IMR-90 (cell line): ENCODE results near the gene DDAH2. TPM values are rescaled to one million over a fixed set of nuclear protein-coding genes. Genes with fewer than 3 reads are reported as not detected.

Source experiments
- ATAC-seq: fragments of 200-7000 bp; cut with Tn5 transposase; 2 replicates; pipeline ENCODE4 v1.9.1; 2020; ENCODE audit warnings: low read depth, mild to moderate bottlenecking, moderate library complexity
- BruUV-seq: library from RNA; stranded (reverse); fragments of 400-500 nt; replicated peaks from 2 replicates; lab custom pipeline; 2021; lab: Mats Ljungman, UMichigan
- CTCF ChIA-PET: fragments of 300-600 bp; formaldehyde crosslinking; extraction: SDS; loops from one replicate; lab custom pipeline; 2021; ENCODE audit warnings: antibody characterized with exemption; lab: Yijun Ruan, JAX
- POLR2A ChIA-PET: fragments of 300-600 bp; sonication (Branson Sonifier 250); formaldehyde crosslinking; loops from one replicate; lab custom pipeline; 2022; ENCODE audit warnings: antibody characterized with exemption; ENCODE audit not compliant: unreplicated experiment; lab: Charles Lee
- DNase-seq: peaks from one replicate; pipeline ENCODE4 v3.0.0; 2013
- H2AFZ ChIP-seq: replicated peaks from 2 replicates; pipeline ENCODE3; 2013; ENCODE audit warnings: low read length, mild to moderate bottlenecking; ENCODE audit not compliant: poor library complexity
- H2AK5ac ChIP-seq: 2 replicates; pipeline ENCODE4 v1.6.1; 2013; ENCODE audit warnings: low read depth, low read length, inconsistent platforms
- H2AK9ac ChIP-seq: replicated peaks from 2 replicates; pipeline ENCODE3; 2013; ENCODE audit warnings: mild to moderate bottlenecking, low read depth, low read length, moderate library complexity; ENCODE audit not compliant: poor library complexity
- H2BK120ac ChIP-seq: 2 replicates; pipeline ENCODE4 v1.6.1; 2013; ENCODE audit warnings: low read depth, low read length, inconsistent platforms
- H2BK15ac ChIP-seq: 3 replicates; pipeline ENCODE4 v1.6.1; 2013; ENCODE audit warnings: low read depth, low read length, inconsistent platforms
- H2BK20ac ChIP-seq: 2 replicates; pipeline ENCODE4 v1.6.1; 2013; ENCODE audit warnings: low read depth, mild to moderate bottlenecking, inconsistent platforms, low read length, moderate library complexity
- H2BK5ac ChIP-seq: 2 replicates; pipeline ENCODE4 v1.6.1; 2013; ENCODE audit warnings: mild to moderate bottlenecking, low read depth, low read length, inconsistent platforms; ENCODE audit not compliant: poor library complexity, severe bottlenecking
- H3K14ac ChIP-seq: replicated peaks from 2 replicates; pipeline ENCODE4 v1.6.1; 2013; ENCODE audit warnings: low read depth, low read length, inconsistent platforms
- H3K18ac ChIP-seq: 2 replicates; pipeline ENCODE4 v1.6.1; 2013; ENCODE audit warnings: low read depth, low read length, control low read depth
- H3K23ac ChIP-seq: 2 replicates; pipeline ENCODE4 v1.6.1; 2013; ENCODE audit warnings: low read depth, low read length, inconsistent platforms
- H3K27ac ChIP-seq: 2 replicates; pipeline ENCODE4 v1.5.1; 2013; ENCODE audit warnings: mild to moderate bottlenecking, control low read depth, low read length; ENCODE audit not compliant: insufficient read depth
- H3K27me3 ChIP-seq: 2 replicates; pipeline ENCODE4 v1.6.1; 2013; ENCODE audit warnings: low read length; ENCODE audit not compliant: control insufficient read depth, insufficient read depth
- H3K36me3 ChIP-seq: 2 replicates; pipeline ENCODE4 v1.6.1; 2013; ENCODE audit warnings: low read length, mixed read lengths; ENCODE audit not compliant: control insufficient read depth, insufficient read depth
- H3K4ac ChIP-seq: 2 replicates; pipeline ENCODE4 v1.6.1; 2013; ENCODE audit warnings: low read depth, low read length, inconsistent platforms
- H3K4me1 ChIP-seq: 2 replicates; pipeline ENCODE4 v1.6.1; 2013; ENCODE audit warnings: low read length, mixed read lengths; ENCODE audit not compliant: control insufficient read depth, insufficient read depth
- H3K4me2 ChIP-seq: 2 replicates; pipeline ENCODE4 v1.6.1; 2013; ENCODE audit warnings: low read depth, mild to moderate bottlenecking, control low read depth, low read length, moderate library complexity
- H3K4me3 ChIP-seq: 2 replicates; pipeline ENCODE4 v1.5.1; 2013; ENCODE audit warnings: low read depth, mild to moderate bottlenecking, control low read depth, low read length, moderate library complexity; ENCODE audit not compliant: insufficient read depth
- H3K56ac ChIP-seq: 2 replicates; pipeline ENCODE4 v1.6.1; 2013; ENCODE audit warnings: low read length, inconsistent platforms; ENCODE audit not compliant: insufficient read depth; ENCODE audit errors: extremely low read depth
- H3K79me1 ChIP-seq, 2 experiments: 2 replicates each; pipeline ENCODE4 v1.6.1; 2013; ENCODE audit warnings: low read length in 2 of 2, inconsistent platforms in 1 of 2, low read depth in 1 of 2
- H3K9ac ChIP-seq: 2 replicates; pipeline ENCODE4 v1.6.1; 2013; ENCODE audit warnings: low read depth, low read length, control low read depth
- H3K9me1 ChIP-seq: 2 replicates; pipeline ENCODE4 v1.6.1; 2013; ENCODE audit warnings: low read length, inconsistent platforms; ENCODE audit not compliant: insufficient read depth
- H3K9me3 ChIP-seq: 2 replicates; pipeline ENCODE4 v1.6.1; 2013; ENCODE audit warnings: low read length; ENCODE audit not compliant: control insufficient read depth, insufficient read depth
- H4K20me1 ChIP-seq: 2 replicates; pipeline ENCODE4 v1.6.1; 2013; ENCODE audit warnings: low read length, inconsistent platforms; ENCODE audit not compliant: insufficient read depth
- H4K5ac ChIP-seq: 2 replicates; pipeline ENCODE4 v1.6.1; 2013; ENCODE audit warnings: mild to moderate bottlenecking, low read depth, low read length, control low read depth
- H4K8ac ChIP-seq, 2 experiments: 2 replicates each; pipeline ENCODE4 v1.6.1; 2013; ENCODE audit warnings: low read depth in 2 of 2, low read length in 2 of 2, control low read depth in 1 of 2, inconsistent platforms in 1 of 2
- H4K91ac ChIP-seq: 2 replicates; pipeline ENCODE4 v1.6.1; 2013; ENCODE audit warnings: low read depth, low read length, inconsistent platforms; ENCODE audit not compliant: insufficient read depth
- CHD1 ChIP-seq: IDR thresholded peaks from 2 replicates; pipeline ENCODE4 v1.6.1; 2012; ENCODE audit warnings: low read depth, low read length, improper control_type of control experiment
- CTCF ChIP-seq: conservative IDR thresholded peaks from 2 replicates; pipeline ENCODE4 v1.5.1; 2012; ENCODE audit warnings: mild to moderate bottlenecking, low read depth, low read length, improper control_type of control experiment
- MAFK ChIP-seq: IDR thresholded peaks from 2 replicates; pipeline ENCODE4 v1.6.1; 2012; ENCODE audit warnings: low read depth, low read length, improper control_type of control experiment
- MXI1 ChIP-seq: IDR thresholded peaks from 2 replicates; pipeline ENCODE4 v1.6.1; 2012; ENCODE audit warnings: low read depth, mild to moderate bottlenecking, low read length, moderate library complexity, borderline replicate concordance
- NFE2L2 ChIP-seq: fragments of 150-350 bp; IDR thresholded peaks from 2 replicates; pipeline ENCODE4 v1.6.1; 2016; ENCODE audit warnings: low read depth, mild to moderate bottlenecking, low read length
- POLR2A ChIP-seq: IDR thresholded peaks from 2 replicates; pipeline ENCODE4 v1.6.1; 2012; ENCODE audit warnings: mild to moderate bottlenecking, low read depth, low read length
- WGBS, 2 experiments: methylation state at CpG; one replicate each; pipeline versions ENCODE4 v1.1.5 to v1.1.7; 2013; ENCODE audit warnings: missing lambda C conversion rate in 2 of 2; ENCODE audit not compliant: insufficient read length in 1 of 2; ENCODE audit errors: extremely low coverage in 2 of 2; 5-methylcytosine and 5-hydroxymethylcytosine counted together
- dilution Hi-C: fragments of 300-500 bp; cut with HindIII; formaldehyde crosslinking; loops from one replicate; pipeline ENCODE4 v1.14.3; 2018; ENCODE audit warnings: low sequenced_read_pairs; ENCODE audit not compliant: unreplicated experiment
- in situ Hi-C: fragments of 300-500 bp; cut with MboI; formaldehyde crosslinking; loops from 3 replicates; pipeline ENCODE4 v1.14.3; 2019; ENCODE audit warnings: low sequenced_read_pairs, inconsistent platforms, mixed read lengths
- intact Hi-C: fragments of 100-400 bp; cut with micrococcal nuclease; formaldehyde crosslinking; loops from 2 replicates; pipeline ENCODE4 v1.10.0; 2022
- polyA plus RNA-seq, 3 experiments: library from polyadenylated mRNA; depleted of rRNA; stranded (reverse); fragments of >200 nt; gene quantifications; 2 replicates each; pipeline ENCODE4 v1.2.3, GENCODE V29; 2012; ENCODE audit warnings: low replicate concordance in 1 of 3
- total RNA-seq: library from RNA; depleted of rRNA; stranded (reverse); fragments of >200 nt; gene quantifications from 2 replicates; pipeline ENCODE4 v1.2.3, GENCODE V29; 2012
- TF ChIP-seq, protein P1 (sequence below): fragments of 150-350 bp; IDR thresholded peaks from 2 replicates; pipeline ENCODE4 v1.6.1; 2016; ENCODE audit warnings: low read depth, mild to moderate bottlenecking, low read length, moderate library complexity, borderline replicate concordance
- TF ChIP-seq, protein P2 (sequence below): fragments of 150-350 bp; IDR thresholded peaks from 2 replicates; pipeline ENCODE4 v1.6.1; 2017; ENCODE audit warnings: mild to moderate bottlenecking, antibody characterized with exemption, low read length, low read depth

Gene DDAH2
- total and polyA plus RNA-seq, 2 of the 4 experiments (the other 2 are of a cell fraction) = 40.7 to 57.9 TPM

DNA sequence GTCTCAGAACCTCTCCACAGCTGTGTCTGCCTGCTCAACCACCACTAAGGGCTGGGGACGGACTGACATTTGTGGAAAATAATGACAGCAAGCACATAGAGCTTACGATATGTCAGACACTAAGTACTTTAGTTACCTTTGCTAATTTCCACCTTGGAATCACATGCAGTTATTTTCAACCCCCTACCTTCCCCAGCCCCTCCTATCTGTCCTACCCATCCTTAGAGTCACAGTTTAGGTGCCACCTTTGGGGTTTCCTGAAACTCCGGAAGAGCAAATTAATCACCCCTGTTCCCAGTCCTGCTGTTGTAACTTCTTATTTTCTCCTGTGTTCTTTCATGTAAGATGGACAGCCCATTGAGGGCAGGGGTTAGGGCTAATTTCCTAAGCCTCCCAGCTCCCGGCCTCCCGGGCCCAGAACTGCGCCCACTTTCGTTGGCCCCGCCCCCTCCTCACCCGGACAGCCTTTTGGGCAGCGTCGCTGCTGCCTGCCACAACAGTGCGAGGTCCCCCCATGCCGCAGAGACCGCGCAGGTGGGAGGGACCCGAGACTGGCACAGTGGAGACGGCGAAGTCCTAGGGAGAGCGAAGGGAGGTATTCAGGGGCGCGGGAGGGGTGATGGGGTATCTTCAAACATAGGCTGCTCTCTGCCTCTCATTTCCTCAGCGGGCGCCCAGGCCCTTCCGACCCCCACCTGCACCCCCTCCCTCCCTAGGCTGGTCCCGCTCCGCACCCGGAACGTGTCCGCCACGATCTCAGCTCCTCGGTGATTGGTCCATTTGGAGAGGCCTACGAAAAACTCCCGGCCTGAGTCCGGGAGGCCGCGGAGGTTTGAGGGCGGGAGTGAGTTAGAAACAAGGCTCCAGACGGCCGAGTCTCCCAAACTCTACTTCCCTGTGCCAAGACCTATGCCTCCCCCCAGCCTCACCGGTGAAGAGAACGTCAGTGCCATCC lies 1.1 kb downstream of the DDAH2 start (continued):
- TF ChIP-seq, protein P1, sequence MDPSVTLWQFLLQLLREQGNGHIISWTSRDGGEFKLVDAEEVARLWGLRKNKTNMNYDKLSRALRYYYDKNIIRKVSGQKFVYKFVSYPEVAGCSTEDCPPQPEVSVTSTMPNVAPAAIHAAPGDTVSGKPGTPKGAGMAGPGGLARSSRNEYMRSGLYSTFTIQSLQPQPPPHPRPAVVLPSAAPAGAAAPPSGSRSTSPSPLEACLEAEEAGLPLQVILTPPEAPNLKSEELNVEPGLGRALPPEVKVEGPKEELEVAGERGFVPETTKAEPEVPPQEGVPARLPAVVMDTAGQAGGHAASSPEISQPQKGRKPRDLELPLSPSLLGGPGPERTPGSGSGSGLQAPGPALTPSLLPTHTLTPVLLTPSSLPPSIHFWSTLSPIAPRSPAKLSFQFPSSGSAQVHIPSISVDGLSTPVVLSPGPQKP = no peak

GRCh38 chr6:31727034-31727716 lies 1.9 kb downstream of the DDAH2 start:
- dilution Hi-C loops = no loop called here
- ATAC-seq = no peak
- CTCF ChIA-PET = no interaction called here
- peaks cover 3% of the 10 kb centered on the region for H3K4me1 ChIP-seq
- H4K5ac ChIP-seq = no peak overlapping the region
- no TSS peak for BruUV-seq
- H3K4me3 ChIP-seq = no peak overlapping the region
- peaks cover 0 to 34% of the 10 kb centered on the region in 2 experiments; a peak in 2 of 4 replicates for H3K79me1 ChIP-seq
- no peak overlapping the region for H4K8ac ChIP-seq
- no peak overlapping the region for H2BK20ac ChIP-seq
- no peak overlapping the region for H2AK5ac ChIP-seq
- H3K14ac ChIP-seq = no peak overlapping the region
- no peak overlapping the region for H2AFZ ChIP-seq
- no peak overlapping the region; the same call in 1 of the 2 replicates for H3K23ac ChIP-seq
- no peak overlapping the region for H2BK120ac ChIP-seq
- H3K4ac ChIP-seq = no peak overlapping the region
- H3K27ac ChIP-seq = no peak overlapping the region
- H2BK15ac ChIP-seq = no peak overlapping the region
- H3K18ac ChIP-seq = no peak overlapping the region
- no peak overlapping the region for H2BK5ac ChIP-seq
- no peak overlapping the region for H3K56ac ChIP-seq
- no peak overlapping the region for H3K4me2 ChIP-seq
- peaks cover 17% of the 10 kb centered on the region for H4K20me1 ChIP-seq
- H3K27me3 ChIP-seq = no peaks in the 10 kb centered on the region
- no peak overlapping the region for H3K9ac ChIP-seq
- WGBS, 2 experiments = 92% methylated on average over 2 of the region's 7 CpGs; no CpG with 5 or more reads in 1 of the 2 experiments
- H2AK9ac ChIP-seq = no peak overlapping the region
- no peak overlapping the region for H4K91ac ChIP-seq
- in situ Hi-C loops = no loop called here
- peaks cover 33% of the 10 kb centered on the region for H3K36me3 ChIP-seq
- H3K9me1 ChIP-seq = no peaks in the 10 kb centered on the region
- no peaks in the 10 kb centered on the region for H3K9me3 ChIP-seq
- POLR2A ChIA-PET = no interaction called here
- DNase-seq = no peak
- intact Hi-C loops = no loop called here
- TF ChIP-seq MAFK = no peak
- TF ChIP-seq, protein P2, sequence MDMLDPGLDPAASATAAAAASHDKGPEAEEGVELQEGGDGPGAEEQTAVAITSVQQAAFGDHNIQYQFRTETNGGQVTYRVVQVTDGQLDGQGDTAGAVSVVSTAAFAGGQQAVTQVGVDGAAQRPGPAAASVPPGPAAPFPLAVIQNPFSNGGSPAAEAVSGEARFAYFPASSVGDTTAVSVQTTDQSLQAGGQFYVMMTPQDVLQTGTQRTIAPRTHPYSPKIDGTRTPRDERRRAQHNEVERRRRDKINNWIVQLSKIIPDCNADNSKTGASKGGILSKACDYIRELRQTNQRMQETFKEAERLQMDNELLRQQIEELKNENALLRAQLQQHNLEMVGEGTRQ = no peak
- no peak for TF ChIP-seq MXI1
- no peak for TF ChIP-seq CHD1
- TF ChIP-seq NFE2L2 = no peak
- TF ChIP-seq, protein P1 = no peak
- no peak for TF ChIP-seq CTCF
- TF ChIP-seq POLR2A = no peak
